ENCODE results near the gene ZNF792. TPM values are rescaled to one million over a fixed set of nuclear protein-coding genes. Genes with fewer than 3 reads are reported as not detected.

ZNF792 gene
- total RNA-seq, 4 donors from 2014 or later: 7.5 to 13.2 (median 9.3) TPM

DNA sequence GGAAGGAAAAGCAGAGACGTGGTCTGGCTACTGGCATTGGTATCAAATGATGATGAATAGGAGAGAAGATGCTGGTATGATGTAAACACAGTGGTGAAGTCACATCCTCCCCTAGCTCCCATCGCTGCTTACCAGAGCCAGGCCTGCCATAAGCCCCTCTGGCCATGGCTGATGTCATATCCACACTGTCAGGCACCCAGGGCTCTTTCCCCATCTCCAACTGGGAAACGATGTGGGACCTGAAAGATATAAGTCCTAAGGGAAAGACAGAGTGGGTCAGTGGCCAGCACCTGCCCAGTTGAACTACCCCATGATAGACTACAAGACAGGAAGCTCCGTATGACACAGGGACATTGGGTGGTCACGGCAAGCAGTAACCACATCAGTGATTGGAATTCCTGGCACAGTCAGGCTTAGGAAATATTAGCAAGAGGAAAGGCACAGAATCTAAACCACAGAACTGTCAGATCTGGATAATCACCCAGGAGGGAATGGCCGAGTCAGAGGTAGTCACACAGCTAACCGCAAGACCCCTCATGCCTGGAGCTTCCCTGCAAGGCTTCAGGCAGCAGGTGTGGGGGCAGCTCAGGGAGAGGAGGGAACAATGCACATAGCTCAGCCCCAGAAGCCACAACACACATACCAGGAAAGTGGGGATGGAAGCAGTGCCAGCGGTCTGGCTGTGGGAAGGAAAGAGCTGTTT is 3.8 kb downstream of the ZNF792 start:
- intact Hi-C loops (cut with DNase I): no loop called here
- WGBS, 2 donors: 93 to 95% methylated on average over 8 of the region's 8 CpGs
- Histone ChIP-seq H3K27ac (no peak overlapping the region), H3K36me3 (peaks cover 31 to 34% of the 10 kb centered on the region in 2 donors), H3K4me3 (replicated peaks in 1 of 3) (no peak overlapping the region), H3K4me1 (peaks cover 12 to 15% of the 10 kb centered on the region in 2 donors), H3K9me3 (no peaks in the 10 kb centered on the region), H3K27me3 (no peaks in the 10 kb centered on the region)
- DNase-seq: no peak
- TF ChIP-seq POLR2A (IDR thresholded peaks at IDR 0.05): no peak
- TF ChIP-seq, protein P1, sequence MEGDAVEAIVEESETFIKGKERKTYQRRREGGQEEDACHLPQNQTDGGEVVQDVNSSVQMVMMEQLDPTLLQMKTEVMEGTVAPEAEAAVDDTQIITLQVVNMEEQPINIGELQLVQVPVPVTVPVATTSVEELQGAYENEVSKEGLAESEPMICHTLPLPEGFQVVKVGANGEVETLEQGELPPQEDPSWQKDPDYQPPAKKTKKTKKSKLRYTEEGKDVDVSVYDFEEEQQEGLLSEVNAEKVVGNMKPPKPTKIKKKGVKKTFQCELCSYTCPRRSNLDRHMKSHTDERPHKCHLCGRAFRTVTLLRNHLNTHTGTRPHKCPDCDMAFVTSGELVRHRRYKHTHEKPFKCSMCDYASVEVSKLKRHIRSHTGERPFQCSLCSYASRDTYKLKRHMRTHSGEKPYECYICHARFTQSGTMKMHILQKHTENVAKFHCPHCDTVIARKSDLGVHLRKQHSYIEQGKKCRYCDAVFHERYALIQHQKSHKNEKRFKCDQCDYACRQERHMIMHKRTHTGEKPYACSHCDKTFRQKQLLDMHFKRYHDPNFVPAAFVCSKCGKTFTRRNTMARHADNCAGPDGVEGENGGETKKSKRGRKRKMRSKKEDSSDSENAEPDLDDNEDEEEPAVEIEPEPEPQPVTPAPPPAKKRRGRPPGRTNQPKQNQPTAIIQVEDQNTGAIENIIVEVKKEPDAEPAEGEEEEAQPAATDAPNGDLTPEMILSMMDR (IDR thresholded peaks at IDR 0.05): no peak

DNA sequence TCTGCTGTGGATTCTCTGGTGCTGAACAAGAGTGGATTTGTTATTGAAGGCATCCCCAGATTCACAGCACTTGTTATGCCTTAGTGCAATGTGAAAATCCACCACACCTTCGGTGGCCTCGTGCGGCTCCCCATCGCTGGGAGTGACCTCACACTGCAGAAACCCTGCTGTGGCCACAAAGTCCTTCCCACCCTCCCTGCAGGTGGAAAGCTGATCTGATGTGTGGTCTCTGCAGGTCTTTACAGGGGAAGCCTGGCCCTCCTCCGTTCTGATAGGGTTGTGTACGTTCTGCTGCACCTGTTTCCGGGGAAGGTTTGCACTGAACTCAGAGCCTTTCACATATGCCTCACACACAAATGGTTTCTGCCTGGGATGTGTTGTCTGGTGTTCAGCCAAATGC is 5.0 kb downstream of the ZNF792 start:
- DNase-seq: no peak
- TF ChIP-seq, protein P1 (IDR thresholded peaks at IDR 0.05): no peak
- TF ChIP-seq POLR2A (IDR thresholded peaks at IDR 0.05): no peak
- intact Hi-C loops (cut with DNase I): no loop called here
- peaks cover 12 to 15% of the 10 kb centered on the region in 2 donors for H3K4me1 ChIP-seq
- no peaks in the 10 kb centered on the region for H3K9me3 ChIP-seq
- H3K27me3 ChIP-seq: no peaks in the 10 kb centered on the region
- 91 to 97% methylated on average over 7 of the region's 7 CpGs for WGBS, 2 donors
- peaks cover 31 to 34% of the 10 kb centered on the region in 2 donors for H3K36me3 ChIP-seq
- no peak overlapping the region for H3K27ac ChIP-seq
- no peak overlapping the region for H3K4me3 ChIP-seq (replicated peaks in 1 of 3)

DNA sequence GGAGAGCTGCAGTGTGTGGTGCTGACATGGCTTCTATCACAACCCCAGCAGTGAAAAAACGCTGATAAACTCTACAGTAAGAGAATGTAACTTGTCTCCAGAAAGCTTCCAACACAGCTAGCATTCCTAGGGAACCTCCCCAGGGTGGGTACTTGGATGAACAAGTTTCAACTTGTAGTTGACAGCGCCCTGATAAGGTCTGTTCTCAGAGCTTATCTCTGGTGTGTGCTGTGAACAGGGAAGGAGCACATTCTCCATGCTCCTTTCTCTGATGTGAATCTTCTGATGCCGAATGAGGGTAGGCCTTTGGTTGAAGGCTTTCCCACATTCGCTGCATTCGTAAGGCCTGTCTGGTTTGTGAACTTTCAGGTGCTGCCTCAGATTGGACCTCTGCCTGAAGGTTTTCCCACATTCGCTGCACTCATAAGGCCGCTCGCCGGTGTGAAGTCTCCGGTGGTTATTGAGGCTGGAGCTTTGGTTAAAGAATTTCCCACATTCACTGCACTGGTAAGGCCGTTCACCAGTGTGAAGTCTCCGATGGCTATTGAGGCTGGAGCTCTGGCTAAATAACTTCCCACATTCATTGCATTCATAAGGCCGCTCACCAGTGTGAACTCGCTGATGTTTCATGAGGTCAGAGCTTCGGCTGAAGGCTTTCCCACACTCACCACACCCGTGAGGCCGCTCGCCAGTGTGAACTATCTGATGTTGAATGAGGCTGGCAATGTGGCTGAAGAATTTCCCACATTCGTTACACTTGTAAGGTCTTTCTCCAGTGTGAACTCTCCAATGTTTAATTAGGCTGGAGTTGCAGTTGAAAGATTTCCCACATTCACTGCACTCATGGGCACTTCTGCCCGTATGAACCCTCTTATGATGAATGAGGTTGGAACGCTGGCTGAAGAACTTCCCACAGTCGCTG is 5.9 kb downstream of the ZNF792 start:
- TF ChIP-seq, protein P1 (IDR thresholded peaks at IDR 0.05): no peak
- no peak for TF ChIP-seq POLR2A (IDR thresholded peaks at IDR 0.05)
- Histone ChIP-seq H3K4me1 (peaks cover 11 to 14% of the 10 kb centered on the region in 2 donors), H3K9me3 (no peaks in the 10 kb centered on the region), H3K27me3 (no peaks in the 10 kb centered on the region), H3K4me3 (replicated peaks in 1 of 3) (no peak overlapping the region), H3K36me3 (peaks cover 31 to 34% of the 10 kb centered on the region in 2 donors), H3K27ac (no peak overlapping the region)
- 94 to 98% methylated on average over 22 of the region's 22 CpGs for WGBS, 2 donors
- intact Hi-C loops (cut with DNase I): no loop called here
- DNase-seq: no peak

DNA sequence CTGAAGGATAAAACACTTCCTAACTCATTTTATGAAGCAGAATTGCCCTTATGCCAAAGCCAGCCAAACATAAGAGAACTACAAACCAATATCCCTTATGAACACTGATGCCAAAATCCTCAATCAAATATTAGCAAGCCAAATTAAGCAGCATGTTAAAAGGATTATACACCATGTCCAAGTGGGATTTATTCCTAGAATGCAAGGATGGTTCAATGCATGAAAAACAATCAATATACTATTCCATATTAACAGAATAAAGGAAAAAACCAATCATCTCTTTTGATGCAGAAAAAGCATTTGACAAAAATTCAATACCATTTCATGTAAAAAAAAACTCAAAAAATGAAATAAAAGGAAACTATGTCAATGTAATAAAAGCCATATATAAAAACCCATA is 10.9 kb downstream of the ZNF792 start:
- peaks cover 9 to 15% of the 10 kb centered on the region in 2 donors for H3K36me3 ChIP-seq
- TF ChIP-seq, protein P1 (IDR thresholded peaks at IDR 0.05): no peak
- TF ChIP-seq POLR2A (IDR thresholded peaks at IDR 0.05): no peak
- no peak overlapping the region for H3K4me3 ChIP-seq (replicated peaks in 1 of 3)
- no peaks in the 10 kb centered on the region for H3K27me3 ChIP-seq
- no peaks in the 10 kb centered on the region for H3K4me1 ChIP-seq
- H3K27ac ChIP-seq: no peak overlapping the region
- intact Hi-C loops (cut with DNase I): no loop called here
- no peaks in the 10 kb centered on the region for H3K9me3 ChIP-seq
- no peak for DNase-seq

Data from thyroid gland (tissue), 4 donors.